HG02840 (cell line): ENCODE measurements around the gene UBC.
A peak's percentile ranks its signal among the peaks of the same experiment; 100 is the strongest.

Source experiments
- ATAC-seq: cut with Tn5 transposase; IDR thresholded peaks from one replicate; pipeline ENCODE4 v1.9.1; 2021; ENCODE audit warnings: mild to moderate bottlenecking, moderate library complexity, moderate number of reproducible peaks; ENCODE audit not compliant: unreplicated experiment, low FRiP score

Gene UBC

GRCh38 chr12:124867401-124867930, 47.0 kb downstream of the UBC start:
- ATAC-seq: no peak

DNA sequence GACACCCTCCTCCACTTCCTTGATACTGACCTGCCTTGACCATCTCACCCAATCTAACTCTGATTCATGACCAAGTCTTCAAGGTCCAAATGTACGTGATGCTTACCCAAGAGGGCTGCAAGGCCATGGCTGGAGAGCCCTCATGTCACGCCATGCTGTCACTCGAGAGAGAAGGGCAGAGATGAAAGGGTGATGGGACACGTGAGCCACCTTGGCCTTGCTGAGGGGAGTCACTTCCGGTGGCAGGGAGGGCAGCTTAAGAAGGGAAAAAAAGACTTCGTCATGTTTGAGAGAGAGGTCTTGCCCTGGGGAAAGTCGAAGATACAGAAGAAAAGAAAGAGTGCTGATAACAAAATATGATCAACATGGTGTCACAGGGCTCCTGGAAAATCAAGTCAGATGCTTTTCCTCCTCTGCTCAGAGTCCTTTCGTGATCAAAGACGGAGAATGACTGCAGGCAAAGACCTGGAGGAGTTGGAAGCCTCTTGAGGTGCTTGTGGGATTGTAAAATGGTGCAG, 47.5 kb downstream of the UBC start:
- ATAC-seq: no peak

- ATAC-seq: no peak
Observed at GRCh38 chr12:124866195-124866882, 48.1 kb downstream of the UBC start.

DNA sequence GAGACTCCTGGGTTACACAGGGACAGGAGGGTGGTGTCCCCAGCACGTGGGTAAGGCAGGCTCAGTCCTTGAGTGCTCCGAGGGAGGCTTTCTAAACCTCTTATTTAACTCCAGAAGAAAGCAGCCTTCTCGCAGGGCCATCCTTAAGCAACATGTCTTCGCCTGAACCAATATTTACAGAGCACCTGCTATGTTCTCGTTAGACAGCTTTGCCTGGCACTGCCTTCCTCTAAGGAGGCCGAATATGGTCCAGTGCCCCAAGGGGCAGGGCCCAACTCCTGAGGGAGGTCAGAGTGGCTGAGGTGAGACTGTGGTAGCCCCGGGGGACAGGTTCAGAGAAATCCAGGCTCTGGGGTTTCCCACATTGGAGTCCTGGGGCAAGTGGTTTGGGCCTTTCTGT, 48.7 kb downstream of the UBC start:
- no peak for ATAC-seq

DNA sequence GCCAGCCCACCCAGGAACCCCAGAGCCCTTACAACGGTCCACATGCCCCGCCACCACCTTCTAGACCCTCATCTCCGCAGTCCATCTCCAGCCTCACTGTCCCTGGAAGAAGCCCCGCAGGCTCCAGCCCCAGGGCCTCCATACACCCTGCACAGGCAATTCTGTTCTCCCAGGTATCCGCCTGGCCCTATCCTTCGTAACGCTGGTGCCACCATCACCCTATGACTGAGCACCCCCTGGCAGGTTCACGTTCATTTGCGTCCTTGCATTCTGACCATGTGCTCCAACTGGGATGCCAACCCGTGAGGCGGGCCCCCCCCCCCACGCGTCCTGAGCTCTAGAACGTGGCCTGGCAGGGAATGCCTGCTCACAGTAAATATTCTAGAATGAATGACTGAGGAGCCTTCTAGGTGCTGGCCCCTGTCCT, 50.1 kb downstream of the UBC start:
- no peak for ATAC-seq

- ATAC-seq: peak; percentile 64
Observed at GRCh38 chr12:124863416-124864325, 50.8 kb downstream of the UBC start, which contains the start of gene SCARB1. Gene SCARB1 (minus strand): TSS chr12:124863864. CDS start chr12:124863720, 144 bp downstream.

- ATAC-seq: peak; percentile 25
Observed at GRCh38 chr12:124862768-124863415, 51.6 kb downstream of the UBC start.

DNA sequence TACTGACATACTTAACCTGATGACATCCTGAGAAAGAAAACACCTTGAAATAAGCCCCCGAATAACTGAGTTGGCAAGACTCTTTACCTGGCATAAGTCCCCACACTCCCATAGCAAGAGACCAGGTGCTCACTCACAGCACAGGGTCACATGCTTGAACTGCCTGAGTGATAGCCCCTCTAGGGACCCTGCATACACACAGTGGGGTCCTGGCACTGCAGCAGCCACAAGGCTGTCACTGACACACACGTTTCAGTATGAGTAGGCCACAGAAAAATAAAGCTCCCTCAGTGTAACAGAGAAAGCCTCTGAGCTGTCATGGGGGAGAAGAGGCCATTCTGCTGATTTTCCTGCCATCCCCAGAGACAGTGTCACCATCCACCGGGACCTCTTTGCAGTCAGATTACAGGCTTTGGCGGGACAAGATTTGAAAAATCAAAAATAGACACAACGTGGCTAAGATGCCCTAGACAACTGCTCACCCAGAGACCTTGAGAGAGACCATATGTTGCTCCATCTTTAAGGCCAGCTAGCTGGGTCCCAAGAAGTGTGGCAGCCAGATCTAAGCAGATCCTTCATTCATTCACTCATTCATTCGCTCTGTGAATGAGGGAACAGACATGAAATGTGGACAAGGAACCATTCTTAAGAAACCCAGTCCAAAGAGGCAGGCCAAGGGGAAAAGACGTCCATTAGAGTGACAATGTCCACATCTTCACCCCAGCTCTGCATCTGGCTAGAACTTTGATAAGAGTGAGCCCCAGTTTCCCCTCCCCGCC, 52.4 kb downstream of the UBC start:
- ATAC-seq: no peak
